Measurements from ENCODE around the gene PLCB4.

DNA sequence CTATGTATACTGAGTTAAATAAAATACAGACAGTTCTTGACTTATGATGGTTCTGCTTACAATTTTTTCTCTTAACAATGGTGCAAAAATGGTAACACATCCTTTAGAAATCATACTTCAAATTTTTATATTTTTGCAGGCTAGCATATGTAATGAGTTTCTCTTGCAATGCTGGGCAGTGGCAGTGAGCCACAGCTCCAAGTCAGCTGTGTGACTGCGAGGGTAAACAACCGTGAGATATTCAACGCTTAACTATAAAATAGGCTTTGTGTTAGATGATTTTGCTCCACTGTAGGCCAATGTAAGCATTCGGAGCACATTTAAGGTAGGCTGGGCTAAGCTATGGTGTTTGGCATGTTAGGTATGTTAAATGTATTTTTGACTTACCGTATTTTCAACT lies 136.1 kb downstream of the PLCB4 start:
- TF ChIP-seq CTCF (conservative IDR thresholded peaks at IDR 0.05; ENCODE audit: low read length), result no peak
- TF ChIP-seq EZH2phosphoT487 (IDR thresholded peaks at IDR 0.05; ENCODE audit: borderline replicate concordance, low read depth, low read length), result no peak

Data from OCI-LY7 (cell line).